Measurements from ENCODE around the gene S100A10. TPM values are rescaled to one million over a fixed set of nuclear protein-coding genes. Genes with fewer than 3 reads are reported as not detected.

S100A10 gene
- total RNA-seq, 1 experiment from 2014 or later, result 160 TPM

GRCh38 chr1:151975311-151976014, 18.2 kb downstream of the S100A10 start:
- Histone ChIP-seq H3K23ac (ENCODE audit: insufficient read length, low read depth, low read length) (no peak overlapping the region), H3K4me2 (ENCODE audit: insufficient read depth, insufficient read length, low read length) (no peak overlapping the region), H2AK5ac (ENCODE audit: insufficient read length, low read length) (no peak overlapping the region), H3K27ac (ENCODE audit: insufficient read length, low read depth, low read length) (no peak overlapping the region), H3K56ac (ENCODE audit: insufficient read length, low read depth, low read length) (no peak overlapping the region), H3K9me3 (ENCODE audit: control insufficient read depth, low read depth, low read length) (no peaks in the 10 kb centered on the region), H3K79me2 (ENCODE audit: insufficient read depth, low read length) (no peaks in the 10 kb centered on the region), H3K14ac (ENCODE audit: insufficient read depth, low read length) (no peak overlapping the region), H4K8ac (replicated peaks; ENCODE audit: insufficient read length, low read depth, low read length) (no peak overlapping the region), H2BK120ac (ENCODE audit: low read depth, low read length, poor library complexity, severe bottlenecking) (no peak overlapping the region), H3K23me2 (ENCODE audit: insufficient read length, low read depth, low read length, poor library complexity, severe bottlenecking) (no peaks in the 10 kb centered on the region), H3K4ac (ENCODE audit: low read depth, low read length) (no peak overlapping the region), H2BK15ac (ENCODE audit: low read depth, low read length) (no peak overlapping the region), H3T11ph (ENCODE audit: low read length) (no peak overlapping the region), H3K79me1 (ENCODE audit: insufficient read depth, low read depth, low read length, poor library complexity, severe bottlenecking) (no peaks in the 10 kb centered on the region), H2BK5ac (ENCODE audit: insufficient read length, low read length) (no peak overlapping the region), H3K4me1 (ENCODE audit: insufficient read depth, low read length) (peaks cover 2% of the 10 kb centered on the region; the same call in 1 of the 2 replicates), H4K5ac (ENCODE audit: insufficient read length, low read depth, low read length) (no peak overlapping the region), H2BK20ac (ENCODE audit: low read depth, low read length, poor library complexity, severe bottlenecking) (no peak overlapping the region), H4K91ac (ENCODE audit: insufficient read length, low read depth, low read length) (no peak overlapping the region), H2BK12ac (ENCODE audit: insufficient read length, low read depth, low read length) (no peak overlapping the region), H3K18ac (ENCODE audit: insufficient read length, low read depth, low read length) (no peak overlapping the region), H2AFZ (ENCODE audit: low read length) (no peak overlapping the region), H3K9ac (ENCODE audit: extremely low read depth, insufficient read length, low read length) (no peak overlapping the region), H4K20me1 (ENCODE audit: control insufficient read depth, insufficient read depth, insufficient read length) (no peaks in the 10 kb centered on the region), H3K27me3 (ENCODE audit: insufficient read depth, low read length) (no peaks in the 10 kb centered on the region)
- DNase-seq, result no peak
- TF ChIP-seq, protein P1, sequence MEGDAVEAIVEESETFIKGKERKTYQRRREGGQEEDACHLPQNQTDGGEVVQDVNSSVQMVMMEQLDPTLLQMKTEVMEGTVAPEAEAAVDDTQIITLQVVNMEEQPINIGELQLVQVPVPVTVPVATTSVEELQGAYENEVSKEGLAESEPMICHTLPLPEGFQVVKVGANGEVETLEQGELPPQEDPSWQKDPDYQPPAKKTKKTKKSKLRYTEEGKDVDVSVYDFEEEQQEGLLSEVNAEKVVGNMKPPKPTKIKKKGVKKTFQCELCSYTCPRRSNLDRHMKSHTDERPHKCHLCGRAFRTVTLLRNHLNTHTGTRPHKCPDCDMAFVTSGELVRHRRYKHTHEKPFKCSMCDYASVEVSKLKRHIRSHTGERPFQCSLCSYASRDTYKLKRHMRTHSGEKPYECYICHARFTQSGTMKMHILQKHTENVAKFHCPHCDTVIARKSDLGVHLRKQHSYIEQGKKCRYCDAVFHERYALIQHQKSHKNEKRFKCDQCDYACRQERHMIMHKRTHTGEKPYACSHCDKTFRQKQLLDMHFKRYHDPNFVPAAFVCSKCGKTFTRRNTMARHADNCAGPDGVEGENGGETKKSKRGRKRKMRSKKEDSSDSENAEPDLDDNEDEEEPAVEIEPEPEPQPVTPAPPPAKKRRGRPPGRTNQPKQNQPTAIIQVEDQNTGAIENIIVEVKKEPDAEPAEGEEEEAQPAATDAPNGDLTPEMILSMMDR (conservative IDR thresholded peaks at IDR 0.05), result no peak
- no CpG with 5 or more reads among the region's 2 CpGs for WGBS (ENCODE audit: extremely low coverage, insufficient read length, low lambda C conversion rate)
- H3K4me3 Mint-ChIP-seq, result no peak overlapping the region
- no peaks in the 10 kb centered on the region; the same call in 1 of the 2 replicates for H3K27me3 Mint-ChIP-seq (ENCODE audit: low read depth)
- H3K36me3 Mint-ChIP-seq (ENCODE audit: insufficient read depth in 1 of 3, low read depth in 3 of 3), result no peaks in the 10 kb centered on the region
- H3K9me3 Mint-ChIP-seq, result no peaks in the 10 kb centered on the region
- H3K4me1 Mint-ChIP-seq, result peaks cover 21 to 25% of the 10 kb centered on the region in 2 experiments
- no peak overlapping the region for H3K27ac Mint-ChIP-seq

Measured in H9 (cell line).